Activated T-cell treated with anti-CD3 and anti-CD28 coated beads, Interleukin-2, amount 50 U/mL, for 4 hours (primary cell): ENCODE data around the gene NUAK1. TPM values are rescaled to one million over a fixed set of nuclear protein-coding genes. Genes with fewer than 3 reads are reported as not detected.

Experiments
- ATAC-seq, 2 donors: fragments of 200-7000 bp; cut with Tn5 transposase; one replicate each; pipeline ENCODE4 v1.10.0; 2021
- DNase-seq: peaks from one replicate; pipeline ENCODE4 v3.0.0-alpha.2; 2020
- H3K27me3 Mint-ChIP-seq: one replicate; pipeline ENCODE4 v1.8.0; 2021; ENCODE audit warnings: low read depth, mixed read lengths
- H3K36me3 Mint-ChIP-seq: one replicate; pipeline ENCODE4 v1.8.0; 2022; ENCODE audit warnings: mixed read lengths; ENCODE audit not compliant: insufficient read depth
- H3K4me1 Mint-ChIP-seq: one replicate; pipeline ENCODE4 v1.8.0; 2021; ENCODE audit warnings: low read depth, mixed read lengths
- H3K4me3 Mint-ChIP-seq: one replicate; pipeline ENCODE4 v1.8.0; 2021; ENCODE audit warnings: mild to moderate bottlenecking, moderate library complexity, mixed read lengths
- H3K9me3 Mint-ChIP-seq: one replicate; pipeline ENCODE4 v1.8.0; 2021; ENCODE audit warnings: mixed read lengths
- total RNA-seq, 3 donors: library from RNA; stranded (reverse); gene quantifications; one replicate each; pipeline ENCODE4 v1.2.1, GENCODE V29; 2021

Gene NUAK1
- total RNA-seq, 3 donors from 2014 or later, result 0.03 to 0.05 TPM; not detected in 1

GRCh38 chr12:106081606-106082005 lies 57.1 kb downstream of the NUAK1 start:
- H3K9me3 Mint-ChIP-seq, result no peaks in the 10 kb centered on the region
- no peaks in the 10 kb centered on the region for H3K36me3 Mint-ChIP-seq
- H3K27me3 Mint-ChIP-seq, result peaks cover 36% of the 10 kb centered on the region
- ATAC-seq (no peak), DNase-seq (no peak)
- H3K4me1 Mint-ChIP-seq, result no peaks in the 10 kb centered on the region
- H3K4me3 Mint-ChIP-seq, result no peak overlapping the region

GRCh38 chr12:106080791-106081170 lies 58.0 kb downstream of the NUAK1 start:
- ATAC-seq (no peak), DNase-seq (no peak)
- peaks cover 36% of the 10 kb centered on the region for H3K27me3 Mint-ChIP-seq
- no peak overlapping the region for H3K4me3 Mint-ChIP-seq
- H3K4me1 Mint-ChIP-seq, result no peaks in the 10 kb centered on the region
- H3K36me3 Mint-ChIP-seq, result no peaks in the 10 kb centered on the region
- H3K9me3 Mint-ChIP-seq, result no peaks in the 10 kb centered on the region

- peaks cover 37% of the 10 kb centered on the region for H3K27me3 Mint-ChIP-seq
- no peak overlapping the region for H3K4me3 Mint-ChIP-seq
- H3K36me3 Mint-ChIP-seq, result no peaks in the 10 kb centered on the region
- H3K4me1 Mint-ChIP-seq, result no peaks in the 10 kb centered on the region
- no peaks in the 10 kb centered on the region for H3K9me3 Mint-ChIP-seq
- ATAC-seq, result no peak
- no peak for DNase-seq
Observed at GRCh38 chr12:106080041-106080790, 58.5 kb downstream of the NUAK1 start.

- no peaks in the 10 kb centered on the region for H3K9me3 Mint-ChIP-seq
- peaks cover 37% of the 10 kb centered on the region for H3K27me3 Mint-ChIP-seq
- no peaks in the 10 kb centered on the region for H3K4me1 Mint-ChIP-seq
- DNase-seq (no peak), ATAC-seq (no peak)
- no peak overlapping the region for H3K4me3 Mint-ChIP-seq
- no peaks in the 10 kb centered on the region for H3K36me3 Mint-ChIP-seq
Observed at GRCh38 chr12:106079148-106079738, 59.5 kb downstream of the NUAK1 start.

GRCh38 chr12:106078358-106079010 lies 60.3 kb downstream of the NUAK1 start:
- no peaks in the 10 kb centered on the region for H3K9me3 Mint-ChIP-seq
- no peaks in the 10 kb centered on the region for H3K36me3 Mint-ChIP-seq
- ATAC-seq (no peak), DNase-seq (no peak)
- peaks cover 32% of the 10 kb centered on the region for H3K27me3 Mint-ChIP-seq
- no peaks in the 10 kb centered on the region for H3K4me1 Mint-ChIP-seq
- H3K4me3 Mint-ChIP-seq, result no peak overlapping the region

GRCh38 chr12:106074706-106075392 lies 63.9 kb downstream of the NUAK1 start:
- Mint-ChIP-seq H3K27me3 (peaks cover 16% of the 10 kb centered on the region), H3K4me1 (no peaks in the 10 kb centered on the region), H3K4me3 (no peak overlapping the region), H3K36me3 (no peaks in the 10 kb centered on the region), H3K9me3 (no peaks in the 10 kb centered on the region)
- ATAC-seq (no peak), DNase-seq (no peak)

- no peaks in the 10 kb centered on the region for H3K9me3 Mint-ChIP-seq
- H3K36me3 Mint-ChIP-seq, result no peaks in the 10 kb centered on the region
- no peak overlapping the region for H3K4me3 Mint-ChIP-seq
- no peak for DNase-seq
- H3K27me3 Mint-ChIP-seq, result peaks cover 16% of the 10 kb centered on the region
- ATAC-seq, result no peak
- H3K4me1 Mint-ChIP-seq, result no peaks in the 10 kb centered on the region
Observed at GRCh38 chr12:106074361-106074705, 64.4 kb downstream of the NUAK1 start.

- Mint-ChIP-seq H3K9me3 (no peaks in the 10 kb centered on the region), H3K27me3 (peaks cover 12% of the 10 kb centered on the region), H3K36me3 (no peaks in the 10 kb centered on the region), H3K4me1 (no peaks in the 10 kb centered on the region), H3K4me3 (no peak overlapping the region)
- DNase-seq (no peak), ATAC-seq (peak in 1 of 2 donors; percentile 58)
Observed at GRCh38 chr12:106073179-106073578, 65.6 kb downstream of the NUAK1 start.

GRCh38 chr12:106072751-106073150 lies 66.0 kb downstream of the NUAK1 start:
- no peaks in the 10 kb centered on the region for H3K4me1 Mint-ChIP-seq
- peaks cover 12% of the 10 kb centered on the region for H3K27me3 Mint-ChIP-seq
- H3K36me3 Mint-ChIP-seq, result no peaks in the 10 kb centered on the region

GRCh38 chr12:106071686-106072085 lies 67.1 kb downstream of the NUAK1 start:
- no peaks in the 10 kb centered on the region for H3K9me3 Mint-ChIP-seq
- peaks cover 9% of the 10 kb centered on the region for H3K27me3 Mint-ChIP-seq
- no peak for DNase-seq
- no peak overlapping the region for H3K4me3 Mint-ChIP-seq
- no peaks in the 10 kb centered on the region for H3K4me1 Mint-ChIP-seq
- no peaks in the 10 kb centered on the region for H3K36me3 Mint-ChIP-seq
- no peak for ATAC-seq

More at GRCh38 chr12:106072751-106073150, 66.0 kb downstream of the NUAK1 start:
- no peak overlapping the region for H3K4me3 Mint-ChIP-seq
- no peaks in the 10 kb centered on the region for H3K9me3 Mint-ChIP-seq
- no peak for DNase-seq
- no peak for ATAC-seq

GRCh38 chr12:106070611-106071010 lies 68.1 kb downstream of the NUAK1 start:
- no peaks in the 10 kb centered on the region for H3K36me3 Mint-ChIP-seq
- DNase-seq (no peak), ATAC-seq (no peak)
- H3K9me3 Mint-ChIP-seq, result no peaks in the 10 kb centered on the region
- no peak overlapping the region for H3K4me3 Mint-ChIP-seq
- no peaks in the 10 kb centered on the region for H3K4me1 Mint-ChIP-seq
- H3K27me3 Mint-ChIP-seq, result peaks cover 9% of the 10 kb centered on the region

- ATAC-seq, result no peak
- no peaks in the 10 kb centered on the region for H3K9me3 Mint-ChIP-seq
- H3K27me3 Mint-ChIP-seq, result peaks cover 7% of the 10 kb centered on the region
Observed at GRCh38 chr12:106070147-106070546, 68.6 kb downstream of the NUAK1 start.

GRCh38 chr12:106068296-106068695 lies 70.5 kb downstream of the NUAK1 start:
- H3K4me3 Mint-ChIP-seq, result no peak overlapping the region
- H3K27me3 Mint-ChIP-seq, result peaks cover 5% of the 10 kb centered on the region
- ATAC-seq (no peak), DNase-seq (no peak)
- H3K9me3 Mint-ChIP-seq, result no peaks in the 10 kb centered on the region
- H3K36me3 Mint-ChIP-seq, result no peaks in the 10 kb centered on the region
- no peaks in the 10 kb centered on the region for H3K4me1 Mint-ChIP-seq

More at GRCh38 chr12:106070147-106070546, 68.6 kb downstream of the NUAK1 start:
- no peak for DNase-seq
- Mint-ChIP-seq H3K4me3 (no peak overlapping the region), H3K36me3 (no peaks in the 10 kb centered on the region), H3K4me1 (no peaks in the 10 kb centered on the region)

- DNase-seq, result no peak
- H3K9me3 Mint-ChIP-seq, result no peaks in the 10 kb centered on the region
- H3K27me3 Mint-ChIP-seq, result peaks cover 2% of the 10 kb centered on the region
- no peak for ATAC-seq
- H3K4me3 Mint-ChIP-seq, result no peak overlapping the region
- no peaks in the 10 kb centered on the region for H3K36me3 Mint-ChIP-seq
- H3K4me1 Mint-ChIP-seq, result no peaks in the 10 kb centered on the region
Observed at GRCh38 chr12:106067606-106068205, 71.0 kb downstream of the NUAK1 start.
